AG04449 (cell line): Measurements from ENCODE around the gene NCSTN.

Source experiments
- CTCF ChIA-PET: fragments of 350-600 bp; formaldehyde crosslinking; extraction: SDS; loops from one replicate; lab custom pipeline; 2021; ENCODE audit warnings: antibody characterized with exemption; lab: Yijun Ruan, JAX
- POLR2A ChIA-PET: fragments of 400-600, 350-600 bp; formaldehyde crosslinking; extraction: SDS; loops from one replicate; lab custom pipeline; 2020; ENCODE audit warnings: antibody characterized with exemption, inconsistent platforms; lab: Yijun Ruan, JAX
- DNase-seq: peaks from one replicate; pipeline ENCODE4 v3.0.0-alpha.2; 2010; ENCODE audit warnings: low read depth, low spot score
- H3K4me3 ChIP-seq: 2 replicates; pipeline ENCODE4 v1.5.1; 2011; ENCODE audit warnings: low read depth, mild to moderate bottlenecking, control low read depth, low read length
- CTCF ChIP-seq: IDR thresholded peaks from one replicate; pipeline ENCODE4 v1.5.1; 2011; ENCODE audit warnings: mild to moderate bottlenecking, moderate library complexity, low read length, control low read depth, inconsistent platforms; ENCODE audit not compliant: insufficient read depth; ENCODE audit errors: missing control alignments

The NCSTN gene

GRCh38 chr1:160359559-160360226 lies 16.5 kb downstream of the NCSTN start:
- POLR2A ChIA-PET: no interaction called here
- no peak overlapping the region for H3K4me3 ChIP-seq
- DNase-seq: no peak
- TF ChIP-seq CTCF: no peak
- CTCF ChIA-PET: interaction anchor here (19.2 kb wide), 1 partner anchor 16 kb away, joined by 277 read pairs; no protein-coding TSS in a partner anchor

- H3K4me3 ChIP-seq: no peak overlapping the region
- TF ChIP-seq CTCF: no peak
- POLR2A ChIA-PET: no interaction called here
- CTCF ChIA-PET: interaction anchor here (19.2 kb wide), 1 partner anchor 16 kb away, joined by 277 read pairs; no protein-coding TSS in a partner anchor
- DNase-seq: no peak
Observed at GRCh38 chr1:160360227-160360695, 17.1 kb downstream of the NCSTN start.

GRCh38 chr1:160361199-160361598 lies 18.0 kb downstream of the NCSTN start:
- ChIA-PET POLR2A (no interaction called here), CTCF (interaction anchor here (1.6 to 19.2 kb wide), 2 partner anchors 15 to 168 kb away, joined by 3 to 277 read pairs; no protein-coding TSS in a partner anchor)
- DNase-seq: no peak
- TF ChIP-seq CTCF: no peak
- H3K4me3 ChIP-seq: no peak overlapping the region

DNA sequence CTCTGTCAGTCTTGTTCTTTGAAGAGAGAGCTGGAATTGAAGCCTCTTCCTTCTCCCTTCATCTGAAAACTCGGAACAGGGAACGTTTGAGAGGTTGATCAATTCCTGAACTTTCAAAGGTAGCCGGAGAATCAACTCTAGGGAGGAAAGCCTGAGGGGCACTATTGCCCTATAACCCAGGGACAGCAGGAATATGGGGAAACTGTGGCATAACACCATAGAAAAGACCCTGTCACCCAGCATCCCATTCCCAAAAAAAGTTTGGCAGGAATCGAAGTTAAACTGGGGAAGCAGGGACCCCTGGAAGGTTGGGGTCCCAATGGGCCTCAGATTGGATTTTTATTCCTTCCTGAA lies 18.6 kb downstream of the NCSTN start:
- DNase-seq: no peak
- no peak for TF ChIP-seq CTCF
- CTCF ChIA-PET: interaction anchor here (1.1 to 19.2 kb wide), 6 partner anchors 10 to 278 kb away, joined by 3 to 277 read pairs (median 4); no protein-coding TSS in a partner anchor
- H3K4me3 ChIP-seq: no peak overlapping the region
- POLR2A ChIA-PET: no interaction called here

- TF ChIP-seq CTCF: no peak
- CTCF ChIA-PET: interaction anchor here (1.1 to 19.2 kb wide), 7 partner anchors 10 to 279 kb away, joined by 3 to 277 read pairs (median 4); no protein-coding TSS in a partner anchor
- no peak for DNase-seq
- no peak overlapping the region for H3K4me3 ChIP-seq
- POLR2A ChIA-PET: no interaction called here
Observed at GRCh38 chr1:160362168-160362957, 19.2 kb downstream of the NCSTN start.

- no peak for TF ChIP-seq CTCF
- no peak overlapping the region for H3K4me3 ChIP-seq
- ChIA-PET POLR2A (no interaction called here), CTCF (interaction anchor here (1.5 to 19.2 kb wide), 5 partner anchors 11 to 280 kb away, joined by 3 to 277 read pairs (median 4); no protein-coding TSS in a partner anchor)
- no peak for DNase-seq
Observed at GRCh38 chr1:160363010-160363409, 19.8 kb downstream of the NCSTN start.
